ENCODE measurements around the gene UVRAG.

DNA sequence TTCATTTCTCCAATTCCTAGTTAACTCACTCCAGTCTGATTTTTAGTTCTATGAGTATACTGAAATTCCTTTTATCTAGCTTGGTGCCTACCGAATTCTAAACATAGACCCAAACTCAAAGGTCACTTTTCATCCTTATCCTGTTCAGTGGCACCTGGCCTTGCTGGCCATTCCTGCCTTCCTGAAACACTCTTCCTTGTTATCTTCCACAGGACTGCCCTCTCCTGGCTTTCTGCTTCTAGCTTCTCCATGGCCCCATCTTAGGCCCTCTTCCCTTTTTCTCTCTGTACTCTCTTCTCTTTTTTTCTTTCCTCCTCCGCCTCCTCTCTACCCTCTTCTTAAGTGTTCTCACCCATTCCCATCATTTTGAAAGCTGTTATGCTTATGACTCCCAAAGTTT is 304.0 kb downstream of the UVRAG start:
- TF ChIP-seq, protein P1, sequence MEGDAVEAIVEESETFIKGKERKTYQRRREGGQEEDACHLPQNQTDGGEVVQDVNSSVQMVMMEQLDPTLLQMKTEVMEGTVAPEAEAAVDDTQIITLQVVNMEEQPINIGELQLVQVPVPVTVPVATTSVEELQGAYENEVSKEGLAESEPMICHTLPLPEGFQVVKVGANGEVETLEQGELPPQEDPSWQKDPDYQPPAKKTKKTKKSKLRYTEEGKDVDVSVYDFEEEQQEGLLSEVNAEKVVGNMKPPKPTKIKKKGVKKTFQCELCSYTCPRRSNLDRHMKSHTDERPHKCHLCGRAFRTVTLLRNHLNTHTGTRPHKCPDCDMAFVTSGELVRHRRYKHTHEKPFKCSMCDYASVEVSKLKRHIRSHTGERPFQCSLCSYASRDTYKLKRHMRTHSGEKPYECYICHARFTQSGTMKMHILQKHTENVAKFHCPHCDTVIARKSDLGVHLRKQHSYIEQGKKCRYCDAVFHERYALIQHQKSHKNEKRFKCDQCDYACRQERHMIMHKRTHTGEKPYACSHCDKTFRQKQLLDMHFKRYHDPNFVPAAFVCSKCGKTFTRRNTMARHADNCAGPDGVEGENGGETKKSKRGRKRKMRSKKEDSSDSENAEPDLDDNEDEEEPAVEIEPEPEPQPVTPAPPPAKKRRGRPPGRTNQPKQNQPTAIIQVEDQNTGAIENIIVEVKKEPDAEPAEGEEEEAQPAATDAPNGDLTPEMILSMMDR (IDR thresholded peaks at IDR 0.05), result no peak
- TF ChIP-seq POLR2A (IDR thresholded peaks at IDR 0.05), result no peak

Measured in lower leg skin (tissue), 3 donors.